ENCODE results near the gene PRSS8. TPM values are rescaled to one million over a fixed set of nuclear protein-coding genes. Genes with fewer than 3 reads are reported as not detected.

The PRSS8 gene
- total RNA-seq, 2 donors from 2014 or later: not detected

DNA sequence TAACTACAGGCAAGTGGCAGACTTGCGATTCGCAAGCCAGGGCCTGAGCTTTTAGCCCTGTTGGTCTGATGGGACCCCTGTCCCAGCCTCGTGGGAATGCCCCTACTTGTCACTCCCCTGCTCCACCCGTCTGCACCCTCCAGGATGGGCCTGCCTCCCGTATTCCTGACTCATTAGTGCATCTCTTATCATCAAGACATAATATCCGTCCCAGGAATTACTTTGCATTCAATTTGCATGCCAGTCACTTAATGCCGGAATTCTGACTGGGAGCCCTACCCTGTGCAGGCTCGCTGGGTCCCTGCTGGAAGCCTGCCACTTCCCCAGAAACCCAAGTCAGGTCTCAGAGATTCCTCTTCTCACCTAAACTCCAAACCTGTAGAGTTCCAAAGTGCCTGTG lies 50.1 kb downstream of the PRSS8 start:
- Histone ChIP-seq H3K27ac (no peak overlapping the region), H3K36me3 (peaks cover 37% of the 10 kb centered on the region), H3K27me3 (replicated peaks; ENCODE audit: insufficient read depth) (no peaks in the 10 kb centered on the region), H3K4me1 (ENCODE audit: control insufficient read depth in 1 of 2, low read depth in 2 of 2) (peaks cover 0 to 7% of the 10 kb centered on the region in 2 donors), H3K9me3 (no peaks in the 10 kb centered on the region), H3K4me3 (no peak overlapping the region)
- DNase-seq (ENCODE audit: low spot score) (no peak), ATAC-seq (ENCODE audit: insufficient number of reproducible peaks, low FRiP score, low read depth) (no peak)
- TF ChIP-seq, protein P1, sequence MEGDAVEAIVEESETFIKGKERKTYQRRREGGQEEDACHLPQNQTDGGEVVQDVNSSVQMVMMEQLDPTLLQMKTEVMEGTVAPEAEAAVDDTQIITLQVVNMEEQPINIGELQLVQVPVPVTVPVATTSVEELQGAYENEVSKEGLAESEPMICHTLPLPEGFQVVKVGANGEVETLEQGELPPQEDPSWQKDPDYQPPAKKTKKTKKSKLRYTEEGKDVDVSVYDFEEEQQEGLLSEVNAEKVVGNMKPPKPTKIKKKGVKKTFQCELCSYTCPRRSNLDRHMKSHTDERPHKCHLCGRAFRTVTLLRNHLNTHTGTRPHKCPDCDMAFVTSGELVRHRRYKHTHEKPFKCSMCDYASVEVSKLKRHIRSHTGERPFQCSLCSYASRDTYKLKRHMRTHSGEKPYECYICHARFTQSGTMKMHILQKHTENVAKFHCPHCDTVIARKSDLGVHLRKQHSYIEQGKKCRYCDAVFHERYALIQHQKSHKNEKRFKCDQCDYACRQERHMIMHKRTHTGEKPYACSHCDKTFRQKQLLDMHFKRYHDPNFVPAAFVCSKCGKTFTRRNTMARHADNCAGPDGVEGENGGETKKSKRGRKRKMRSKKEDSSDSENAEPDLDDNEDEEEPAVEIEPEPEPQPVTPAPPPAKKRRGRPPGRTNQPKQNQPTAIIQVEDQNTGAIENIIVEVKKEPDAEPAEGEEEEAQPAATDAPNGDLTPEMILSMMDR (IDR thresholded peaks at IDR 0.05): no peak

DNA sequence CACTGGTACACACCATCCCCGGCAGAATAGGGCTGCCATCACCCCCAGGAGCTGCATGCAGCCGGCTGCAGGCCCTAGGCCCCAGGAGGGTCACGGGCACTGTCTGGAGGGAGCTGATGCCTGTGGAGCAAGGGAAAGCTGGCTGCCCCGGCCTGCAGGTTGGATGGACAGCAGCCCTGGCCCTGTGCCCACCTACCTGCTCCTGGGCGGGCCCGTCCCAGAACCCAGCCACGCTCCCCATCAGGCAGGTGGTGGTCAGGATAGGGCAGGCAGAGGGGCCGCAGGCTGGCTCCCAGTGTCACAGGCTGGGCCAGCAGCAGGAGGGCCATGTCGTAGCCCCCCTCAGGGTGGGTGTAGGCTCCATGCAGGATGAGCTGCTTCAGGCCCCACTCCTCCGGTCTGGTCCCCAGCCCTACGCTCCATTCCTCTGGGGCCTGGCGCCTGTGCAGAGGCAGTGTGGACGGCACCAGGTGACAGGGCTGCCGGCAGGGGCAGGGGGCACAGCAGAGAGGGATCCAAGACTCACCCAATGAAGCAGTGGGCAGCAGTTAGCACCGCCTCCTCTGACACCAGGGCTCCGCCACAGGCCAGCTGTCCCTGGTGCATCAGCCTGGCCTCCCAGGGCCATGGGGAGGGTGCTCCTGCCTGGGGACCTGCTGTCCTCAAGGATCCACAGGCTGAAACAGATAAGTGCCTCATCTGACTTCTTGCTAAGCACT lies 50.8 kb downstream of the PRSS8 start:
- Histone ChIP-seq H3K9me3 (no peaks in the 10 kb centered on the region), H3K36me3 (peaks cover 43% of the 10 kb centered on the region), H3K27ac (no peak overlapping the region), H3K27me3 (replicated peaks; ENCODE audit: insufficient read depth) (no peaks in the 10 kb centered on the region), H3K4me1 (ENCODE audit: control insufficient read depth in 1 of 2, low read depth in 2 of 2) (peaks cover 0 to 7% of the 10 kb centered on the region in 2 donors), H3K4me3 (no peak overlapping the region)
- no peak for DNase-seq (ENCODE audit: low spot score)
- TF ChIP-seq, protein P1 (IDR thresholded peaks at IDR 0.05): no peak
- no peak for ATAC-seq (ENCODE audit: insufficient number of reproducible peaks, low FRiP score, low read depth)

DNA sequence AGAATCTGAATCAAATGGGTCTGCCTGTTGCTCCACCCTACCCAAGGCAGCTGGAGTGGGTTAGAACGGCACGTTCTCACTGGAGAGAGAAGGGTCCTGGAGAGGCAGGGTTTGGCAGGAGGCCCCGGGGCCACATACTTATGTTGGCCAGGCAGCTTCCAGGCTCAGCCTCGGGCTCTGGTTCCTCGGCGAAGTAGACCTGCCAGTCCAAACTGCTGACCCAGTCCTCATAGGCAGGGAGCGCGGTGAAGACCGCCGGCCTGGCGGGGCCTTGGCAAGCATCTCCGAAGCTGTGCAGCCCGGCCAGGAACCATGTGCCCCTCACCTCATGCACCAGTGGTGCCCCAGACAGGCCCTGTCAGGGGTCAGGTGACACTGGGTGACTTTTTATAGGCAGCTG lies 51.5 kb downstream of the PRSS8 start:
- H3K27ac ChIP-seq: no peak overlapping the region

DNA sequence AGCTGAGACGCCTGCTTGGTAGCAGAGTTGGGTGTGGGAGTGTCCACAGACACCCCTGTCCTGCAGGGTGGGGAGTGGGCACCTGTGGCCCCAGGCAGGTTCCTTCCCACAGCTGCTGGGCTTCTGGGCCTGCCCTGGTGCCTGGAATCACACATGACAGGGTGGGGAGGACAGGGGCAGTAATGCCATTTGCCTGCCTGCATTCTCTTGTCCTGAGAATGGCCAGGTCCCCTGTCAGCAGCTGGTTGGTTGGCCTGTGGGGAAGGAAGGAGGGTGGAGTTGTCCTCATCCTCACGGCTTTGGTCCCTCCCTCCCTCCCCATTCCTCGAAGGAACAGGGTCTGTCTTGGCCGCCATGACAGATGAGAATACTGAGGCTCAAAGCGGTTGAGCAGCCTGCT lies 52.0 kb downstream of the PRSS8 start:
- H3K9me3 ChIP-seq: no peaks in the 10 kb centered on the region
- no peak overlapping the region for H3K4me3 ChIP-seq
- peaks cover 0 to 7% of the 10 kb centered on the region in 2 donors for H3K4me1 ChIP-seq (ENCODE audit: control insufficient read depth in 1 of 2, low read depth in 2 of 2)
- no peaks in the 10 kb centered on the region for H3K27me3 ChIP-seq (replicated peaks; ENCODE audit: insufficient read depth)
- peaks cover 45% of the 10 kb centered on the region for H3K36me3 ChIP-seq
- no peak for DNase-seq (ENCODE audit: low spot score)
- no peak overlapping the region for H3K27ac ChIP-seq
- TF ChIP-seq, protein P1 (IDR thresholded peaks at IDR 0.05): no peak
- no peak for ATAC-seq (ENCODE audit: insufficient number of reproducible peaks, low FRiP score, low read depth)

More for the DNA sequence above, 51.5 kb downstream of the PRSS8 start:
- TF ChIP-seq, protein P1 (IDR thresholded peaks at IDR 0.05): no peak
- Histone ChIP-seq H3K9me3 (no peaks in the 10 kb centered on the region), H3K36me3 (peaks cover 44% of the 10 kb centered on the region), H3K4me1 (ENCODE audit: control insufficient read depth in 1 of 2, low read depth in 2 of 2) (peaks cover 0 to 7% of the 10 kb centered on the region in 2 donors), H3K4me3 (no peak overlapping the region), H3K27me3 (replicated peaks; ENCODE audit: insufficient read depth) (no peaks in the 10 kb centered on the region)
- ATAC-seq (ENCODE audit: insufficient number of reproducible peaks, low FRiP score, low read depth) (no peak), DNase-seq (ENCODE audit: low spot score) (no peak)

DNA sequence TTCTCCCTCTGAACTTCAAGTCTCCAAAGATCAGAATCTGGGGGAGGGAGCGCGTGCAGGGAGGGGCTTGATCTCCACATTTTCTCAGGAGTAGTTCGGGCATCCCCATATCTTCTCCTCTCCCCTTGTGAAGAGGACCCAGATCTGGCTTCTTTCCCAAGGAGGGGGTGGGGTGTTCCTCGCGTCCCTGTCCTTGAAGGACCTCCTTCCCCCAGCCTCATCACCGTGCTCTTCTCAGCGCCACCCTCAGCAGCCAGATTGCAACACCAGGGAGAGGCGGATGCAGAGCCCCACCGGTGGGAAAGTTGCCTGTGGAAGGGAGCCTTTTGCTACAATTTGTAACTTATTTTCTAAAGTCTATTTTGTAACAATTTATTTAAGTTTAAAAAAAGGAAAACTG lies 52.4 kb downstream of the PRSS8 start:
- ATAC-seq (ENCODE audit: insufficient number of reproducible peaks, low FRiP score, low read depth) (no peak), DNase-seq (ENCODE audit: low spot score) (no peak)
- Histone ChIP-seq H3K4me3 (no peak overlapping the region), H3K27ac (no peak overlapping the region), H3K9me3 (no peaks in the 10 kb centered on the region), H3K4me1 (ENCODE audit: control insufficient read depth in 1 of 2, low read depth in 2 of 2) (peaks cover 0 to 7% of the 10 kb centered on the region in 2 donors), H3K36me3 (peaks cover 50% of the 10 kb centered on the region), H3K27me3 (replicated peaks; ENCODE audit: insufficient read depth) (no peaks in the 10 kb centered on the region)
- TF ChIP-seq, protein P1 (IDR thresholded peaks at IDR 0.05): no peak

Measured in thoracic aorta (tissue), 2 donors.